Panc1 (cell line): ENCODE measurements around the gene BACE1. TPM values are rescaled to one million over a fixed set of nuclear protein-coding genes. Genes with fewer than 3 reads are reported as not detected.

Source experiments
- ATAC-seq: fragments of 200-7000 bp; cut with Tn5 transposase; 2 replicates; pipeline ENCODE4 v1.9.1; 2020; ENCODE audit warnings: mild to moderate bottlenecking, moderate library complexity
- BruUV-seq: library from RNA; stranded (reverse); fragments of 400-500 nt; replicated peaks from 2 replicates; lab custom pipeline; 2021; lab: Mats Ljungman, UMichigan
- CTCF ChIA-PET: fragments of 300-600 bp; sonication (Branson Sonifier 250); formaldehyde crosslinking; loops from one replicate; lab custom pipeline; 2022; ENCODE audit warnings: antibody characterized with exemption; lab: Charles Lee
- POLR2A ChIA-PET: fragments of 300-600 bp; sonication (Branson Sonifier 250); formaldehyde crosslinking; loops from one replicate; lab custom pipeline; 2022; ENCODE audit warnings: antibody characterized with exemption; lab: Charles Lee
- DNase-seq: peaks from one replicate; pipeline ENCODE4 v3.0.0-alpha.2; 2010; ENCODE audit warnings: low read depth, low spot score
- H3K27ac ChIP-seq: 2 replicates; pipeline ENCODE4 v1.5.1; 2011; ENCODE audit warnings: mild to moderate bottlenecking, low read length, inconsistent platforms
- H3K27me3 ChIP-seq: fragments of 200-500 bp; sonication (Bioruptor generic); 2 replicates; pipeline ENCODE4 v1.6.0; 2014; ENCODE audit warnings: low read length, inconsistent platforms; ENCODE audit not compliant: control insufficient read depth, insufficient read depth
- H3K36me3 ChIP-seq: fragments of 200-500 bp; sonication (Bioruptor generic); 2 replicates; pipeline ENCODE4 v1.5.1; 2014; ENCODE audit warnings: inconsistent platforms, mild to moderate bottlenecking, low read length, moderate library complexity; ENCODE audit not compliant: control insufficient read depth, insufficient read depth
- H3K4me1 ChIP-seq: 2 replicates; pipeline ENCODE4 v1.5.1; 2011; ENCODE audit warnings: inconsistent platforms, mild to moderate bottlenecking, low read length, moderate library complexity; ENCODE audit not compliant: control insufficient read depth, insufficient read depth
- H3K4me3 ChIP-seq, 2 experiments: 2 replicates each; pipeline ENCODE4 v1.5.1; 2011 to 2012; ENCODE audit warnings: low read depth in 2 of 2, low read length in 2 of 2, mild to moderate bottlenecking in 2 of 2, inconsistent platforms in 1 of 2, moderate library complexity in 1 of 2
- H3K9me3 ChIP-seq: fragments of 200-500 bp; sonication (Bioruptor generic); 2 replicates; pipeline ENCODE4 v1.5.1; 2014; ENCODE audit warnings: low read depth, mild to moderate bottlenecking, inconsistent platforms, low read length, moderate library complexity; ENCODE audit not compliant: control insufficient read depth, insufficient read depth
- POLR2AphosphoS5 ChIP-seq: IDR thresholded peaks from 2 replicates; pipeline ENCODE4 v1.6.1; 2012; ENCODE audit warnings: mild to moderate bottlenecking, low read depth, low read length, moderate library complexity
- REST ChIP-seq, 2 experiments: IDR thresholded peaks; 2 replicates each; pipeline ENCODE4 v1.6.1; 2011 to 2012; ENCODE audit warnings: low read depth in 2 of 2, control low read depth in 1 of 2, low read length in 1 of 2, mild to moderate bottlenecking in 1 of 2, moderate library complexity in 1 of 2; ENCODE audit not compliant: insufficient read depth in 1 of 2
- SIN3A ChIP-seq: IDR thresholded peaks from 2 replicates; pipeline ENCODE4 v1.6.1; 2012; ENCODE audit warnings: low read depth, mild to moderate bottlenecking, low read length, moderate library complexity, borderline replicate concordance; ENCODE audit not compliant: insufficient read depth
- TCF7L2 ChIP-seq: IDR thresholded peaks from 2 replicates; pipeline ENCODE4 v1.6.1; 2011; ENCODE audit warnings: mild to moderate bottlenecking, low read depth, low read length, inconsistent platforms
- in situ Hi-C: cut with HindIII; loops from 2 replicates; pipeline ENCODE4 v1.10.0; 2016; ENCODE audit warnings: low sequenced_read_pairs, low pct_unique_long_range_greater_than_20kb
- intact Hi-C: fragments of 100-400 bp; cut with micrococcal nuclease; formaldehyde crosslinking; loops from one replicate; pipeline ENCODE4 v1.10.0; 2022; ENCODE audit not compliant: unreplicated experiment
- total RNA-seq: library from RNA; stranded (reverse); gene quantifications from one replicate; pipeline ENCODE4 v1.2.1, GENCODE V29; 2021; ENCODE audit not compliant: unreplicated experiment
- TF ChIP-seq, protein P1 (sequence below): fragments of 450-650 bp; IDR thresholded peaks from 2 replicates; pipeline ENCODE4 v1.5.1; 2017; ENCODE audit warnings: mild to moderate bottlenecking

BACE1 gene
- total RNA-seq, 1 experiment from 2014 or later: 4.9 TPM

DNA sequence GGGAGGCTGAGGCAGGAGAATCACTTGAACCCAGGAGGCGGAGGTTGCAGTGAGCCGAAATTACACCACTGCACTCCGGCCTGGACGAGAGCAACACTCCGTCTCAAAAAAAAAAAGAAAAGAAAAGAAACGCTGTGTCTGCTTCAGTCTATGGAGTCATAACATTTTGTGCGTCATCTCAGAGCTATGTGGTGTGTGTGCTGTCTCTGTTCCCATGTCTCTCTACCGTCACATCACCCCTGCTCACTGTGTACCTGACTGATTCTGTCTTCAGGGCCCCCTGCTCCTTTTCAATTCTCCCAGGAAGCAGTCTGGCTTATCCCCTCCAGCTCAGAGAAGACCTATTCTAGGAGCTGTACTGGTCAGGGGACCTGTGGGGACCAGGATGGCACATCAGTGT is 17.9 kb downstream of the BACE1 start:
- intact Hi-C loops (no loop called here), in situ Hi-C loops (no loop called here)
- Histone ChIP-seq H3K36me3 (no peaks in the 10 kb centered on the region), H3K27me3 (no peaks in the 10 kb centered on the region), H3K4me3 (no peak overlapping the region), H3K4me1 (no peaks in the 10 kb centered on the region), H3K9me3 (no peaks in the 10 kb centered on the region), H3K27ac (no peak overlapping the region)
- DNase-seq (no peak), ATAC-seq (no peak)
- ChIA-PET POLR2A (no interaction called here), CTCF (no interaction called here)
- BruUV-seq: no TSS peak
- TF ChIP-seq, protein P1, sequence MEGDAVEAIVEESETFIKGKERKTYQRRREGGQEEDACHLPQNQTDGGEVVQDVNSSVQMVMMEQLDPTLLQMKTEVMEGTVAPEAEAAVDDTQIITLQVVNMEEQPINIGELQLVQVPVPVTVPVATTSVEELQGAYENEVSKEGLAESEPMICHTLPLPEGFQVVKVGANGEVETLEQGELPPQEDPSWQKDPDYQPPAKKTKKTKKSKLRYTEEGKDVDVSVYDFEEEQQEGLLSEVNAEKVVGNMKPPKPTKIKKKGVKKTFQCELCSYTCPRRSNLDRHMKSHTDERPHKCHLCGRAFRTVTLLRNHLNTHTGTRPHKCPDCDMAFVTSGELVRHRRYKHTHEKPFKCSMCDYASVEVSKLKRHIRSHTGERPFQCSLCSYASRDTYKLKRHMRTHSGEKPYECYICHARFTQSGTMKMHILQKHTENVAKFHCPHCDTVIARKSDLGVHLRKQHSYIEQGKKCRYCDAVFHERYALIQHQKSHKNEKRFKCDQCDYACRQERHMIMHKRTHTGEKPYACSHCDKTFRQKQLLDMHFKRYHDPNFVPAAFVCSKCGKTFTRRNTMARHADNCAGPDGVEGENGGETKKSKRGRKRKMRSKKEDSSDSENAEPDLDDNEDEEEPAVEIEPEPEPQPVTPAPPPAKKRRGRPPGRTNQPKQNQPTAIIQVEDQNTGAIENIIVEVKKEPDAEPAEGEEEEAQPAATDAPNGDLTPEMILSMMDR: no peak
- TF ChIP-seq POLR2AphosphoS5: no peak

GRCh38 chr11:117296881-117297280 is 19.2 kb downstream of the BACE1 start:
- TF ChIP-seq POLR2AphosphoS5: no peak
- TF ChIP-seq, protein P1: no peak
- no peak for TF ChIP-seq SIN3A
- no peak for TF ChIP-seq TCF7L2
- TF ChIP-seq REST (IDR thresholded peaks at IDR 0.05; ENCODE audit: insufficient read depth in 1 of 2, low read depth in 2 of 2, low read length in 1 of 2): no peak
- H3K36me3 ChIP-seq: no peaks in the 10 kb centered on the region
- ATAC-seq (no peak), DNase-seq (no peak)
- no peaks in the 10 kb centered on the region for H3K9me3 ChIP-seq
- ChIA-PET POLR2A (interaction anchor here (0.5 kb wide), 1 partner anchor 248 kb away, joined by 5 read pairs; no protein-coding TSS in a partner anchor), CTCF (no interaction called here)
- in situ Hi-C loops (no loop called here), intact Hi-C loops (no loop called here)
- BruUV-seq: no TSS peak
- no peaks in the 10 kb centered on the region for H3K4me1 ChIP-seq
- H3K27me3 ChIP-seq: no peaks in the 10 kb centered on the region
- H3K4me3 ChIP-seq: no peak overlapping the region
- H3K27ac ChIP-seq: no peak overlapping the region
